ENCODE results near the gene TRIP6.
A peak's percentile ranks its signal among the peaks of the same experiment; 100 is the strongest.
"Not testable (repeated sequence)": the region's sequence is repeated elsewhere in the genome, so short reads cannot be mapped to it uniquely, and the experiment has no call there.

TRIP6 gene

DNA sequence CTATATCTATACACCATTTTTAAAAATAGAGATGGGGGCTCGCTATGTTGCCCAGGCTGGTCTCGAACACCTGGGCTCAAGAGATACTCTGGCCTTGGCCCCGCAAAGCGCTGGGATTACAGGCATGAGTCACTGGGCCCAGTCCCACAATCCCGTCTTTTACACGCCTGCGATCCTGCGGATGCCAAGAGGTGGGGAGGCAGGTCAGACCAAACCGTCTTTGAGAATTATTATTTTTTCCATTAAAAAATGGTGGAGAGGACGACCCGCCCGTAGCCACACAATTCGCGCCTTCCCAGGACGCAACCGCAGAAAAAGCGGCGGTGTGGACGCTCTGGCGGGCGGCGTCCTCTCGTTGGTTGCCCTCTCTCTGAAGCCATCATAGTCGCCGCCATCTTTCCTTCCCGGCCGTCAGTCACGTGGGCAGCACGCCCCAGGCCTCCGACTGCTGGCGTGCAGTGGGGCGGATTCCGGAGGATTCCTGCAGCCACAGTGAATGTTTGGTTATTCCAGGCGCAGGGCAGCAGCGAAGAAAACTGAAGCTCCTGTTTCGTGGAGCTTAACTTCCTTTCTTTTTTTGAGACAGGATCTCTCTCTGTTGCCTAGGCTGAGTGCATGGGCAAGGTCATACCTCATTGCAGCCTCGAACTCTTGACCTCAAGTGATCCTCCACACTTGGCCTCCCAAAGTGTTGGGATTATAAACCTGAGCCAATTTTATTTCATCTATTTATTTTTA lies 29.9 kb upstream of the TRIP6 start:
- peak; percentile 42 to 53 for DNase-seq (ENCODE audit: low read depth in 2 of 2)

DNA sequence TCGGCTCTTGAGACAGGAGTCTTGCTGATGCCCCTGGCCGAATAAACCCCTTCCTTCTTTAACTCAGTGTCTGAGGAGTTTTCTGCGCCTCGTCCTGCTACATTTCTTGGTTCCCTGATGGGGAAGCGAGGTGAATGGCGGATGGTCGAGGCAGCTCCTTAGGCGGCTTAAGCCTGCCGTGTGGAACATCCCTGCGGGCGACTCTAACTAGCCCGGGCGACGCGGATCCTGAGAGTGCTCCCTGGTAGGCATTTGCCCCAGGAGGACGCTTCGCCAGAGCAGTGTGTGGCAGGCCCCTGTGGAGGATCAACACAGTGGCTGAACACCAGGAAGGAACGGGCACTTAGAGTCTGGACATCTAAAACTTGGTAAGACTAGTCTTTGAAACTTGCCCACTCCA lies 27.8 kb upstream of the TRIP6 start:
- no peak for DNase-seq (ENCODE audit: low read depth in 2 of 2)

DNA sequence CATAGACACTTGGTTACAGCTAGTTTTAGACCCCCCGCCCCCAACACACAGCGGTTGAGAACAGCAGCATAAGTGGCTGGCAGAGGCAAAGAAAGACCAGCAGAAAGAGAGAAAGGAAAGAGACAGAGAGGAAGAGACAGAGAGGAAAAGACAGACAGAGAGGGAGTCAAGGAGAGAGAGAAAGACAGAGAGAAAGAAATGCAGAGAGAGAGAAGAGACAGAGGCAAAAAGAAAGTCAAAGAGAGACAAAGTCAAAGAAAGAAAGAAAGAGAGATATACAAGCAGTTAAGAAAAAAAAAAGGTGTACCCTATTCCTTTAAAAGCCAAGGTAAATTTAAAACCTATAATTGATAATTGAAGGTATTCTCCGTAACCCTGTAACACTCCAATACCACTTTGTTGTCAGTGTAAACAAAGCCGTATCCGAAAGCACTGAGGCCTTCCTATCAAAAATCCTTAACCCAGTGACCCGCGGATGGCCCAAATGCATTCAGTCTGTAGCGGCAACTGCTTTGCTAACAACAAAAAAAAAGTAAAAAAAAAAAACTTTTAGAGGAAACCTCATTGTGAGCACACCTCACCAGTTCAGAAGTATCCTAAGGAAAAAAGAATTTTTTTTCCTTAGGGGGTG lies 26.6 kb upstream of the TRIP6 start:
- DNase-seq (ENCODE audit: low read depth in 2 of 2), result no peak

DNA sequence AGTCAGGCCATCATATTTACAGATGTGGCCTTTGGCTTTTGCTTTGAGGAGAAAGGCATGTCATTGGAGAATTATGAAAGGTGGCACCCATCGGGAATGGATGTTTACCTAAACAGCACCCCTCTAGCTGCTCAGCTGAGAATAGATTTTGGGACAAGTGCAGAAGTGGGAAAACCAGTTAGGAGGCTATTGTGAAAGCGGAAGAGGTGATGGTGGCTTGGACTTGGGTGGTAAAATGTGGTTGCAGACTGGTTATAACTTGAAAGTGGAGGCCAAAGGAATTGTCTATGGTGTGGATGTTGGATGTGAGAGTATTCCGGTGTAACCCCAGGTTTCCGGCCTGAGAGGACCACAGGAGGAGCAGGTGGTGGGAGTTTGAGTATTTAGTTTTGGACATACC lies 19.8 kb upstream of the TRIP6 start:
- no peak for DNase-seq (ENCODE audit: low read depth in 2 of 2)

DNA sequence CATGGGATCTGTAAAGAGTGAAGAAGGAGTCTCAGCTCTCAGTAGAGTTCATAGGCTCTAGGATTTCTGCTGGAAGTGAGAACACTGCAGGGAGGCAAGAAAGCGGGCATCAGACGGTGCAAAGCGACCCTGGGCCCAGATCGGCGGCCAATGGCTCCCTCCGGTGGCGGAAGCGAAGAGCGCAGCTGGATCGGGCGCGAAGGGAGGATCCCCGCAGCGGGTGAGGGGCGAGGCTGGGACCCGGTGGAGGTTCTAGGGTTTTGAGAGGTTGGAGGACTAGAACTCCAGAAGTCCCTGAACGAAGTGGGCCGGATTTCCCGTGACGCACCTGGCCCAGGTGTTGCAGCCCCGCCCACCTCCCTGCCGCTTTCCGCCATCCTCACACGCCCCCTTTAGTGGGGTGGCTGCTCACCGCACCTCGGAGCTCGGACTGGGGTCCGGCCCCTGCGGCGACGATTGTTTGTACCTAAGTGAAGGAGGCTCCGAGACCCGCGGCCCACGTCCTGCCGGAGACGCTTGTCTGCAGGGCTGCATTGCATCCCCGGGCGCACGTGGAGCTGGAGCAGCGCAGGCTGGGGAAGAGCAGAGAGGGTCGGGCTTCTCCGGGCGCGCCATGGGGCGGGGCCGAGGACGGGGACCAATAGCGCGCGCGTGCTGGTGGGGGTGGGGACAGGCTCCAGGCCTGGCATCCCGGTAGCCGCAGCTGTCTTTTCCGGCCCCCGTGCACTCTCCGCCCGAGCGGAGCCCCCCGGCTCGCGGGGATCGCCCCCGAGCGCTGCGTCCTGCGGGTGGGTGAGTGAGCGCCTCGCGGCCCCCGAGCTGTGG lies 14.9 kb upstream of the TRIP6 start, which contains the start of gene SLC12A9:
TSS of gene SLC12A9 (plus strand) at position 666 of the 825 bp plus-strand sequence. CDS start 1,485 bp downstream, outside the sequence.
- peak; percentile 49 to 71 for DNase-seq (ENCODE audit: low read depth in 2 of 2)

DNA sequence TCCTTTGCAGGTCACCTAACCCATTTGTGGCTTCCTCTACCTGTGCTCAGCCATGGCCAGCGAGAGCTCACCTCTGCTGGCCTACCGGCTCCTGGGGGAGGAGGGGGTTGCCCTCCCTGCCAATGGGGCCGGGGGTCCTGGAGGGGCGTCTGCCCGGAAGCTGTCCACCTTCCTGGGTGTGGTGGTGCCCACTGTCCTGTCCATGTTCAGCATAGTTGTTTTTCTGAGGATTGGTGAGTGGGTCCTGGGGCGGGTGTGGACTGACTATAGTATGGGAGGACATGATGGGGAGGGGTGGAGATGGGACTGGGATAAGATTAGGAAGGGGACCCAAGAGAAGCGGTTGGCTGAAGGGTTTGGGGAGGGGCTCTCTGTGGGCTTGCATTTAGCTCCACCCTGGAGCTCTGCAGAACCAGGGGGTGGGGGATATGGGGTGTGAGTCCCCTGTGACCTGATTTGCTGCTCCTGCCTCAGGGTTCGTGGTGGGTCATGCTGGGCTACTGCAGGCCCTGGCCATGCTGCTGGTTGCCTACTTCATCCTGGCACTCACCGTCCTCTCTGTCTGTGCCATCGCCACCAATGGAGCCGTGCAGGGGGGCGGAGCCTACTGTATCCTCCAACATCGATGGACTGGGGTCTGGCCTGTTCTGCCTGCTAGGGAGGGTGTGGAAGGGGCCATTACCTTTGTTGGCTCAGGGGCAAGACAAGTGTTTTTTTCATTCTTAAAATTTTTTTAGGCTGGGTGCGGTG lies 12.9 kb upstream of the TRIP6 start:
- no peak for DNase-seq (ENCODE audit: low read depth in 2 of 2)

DNA sequence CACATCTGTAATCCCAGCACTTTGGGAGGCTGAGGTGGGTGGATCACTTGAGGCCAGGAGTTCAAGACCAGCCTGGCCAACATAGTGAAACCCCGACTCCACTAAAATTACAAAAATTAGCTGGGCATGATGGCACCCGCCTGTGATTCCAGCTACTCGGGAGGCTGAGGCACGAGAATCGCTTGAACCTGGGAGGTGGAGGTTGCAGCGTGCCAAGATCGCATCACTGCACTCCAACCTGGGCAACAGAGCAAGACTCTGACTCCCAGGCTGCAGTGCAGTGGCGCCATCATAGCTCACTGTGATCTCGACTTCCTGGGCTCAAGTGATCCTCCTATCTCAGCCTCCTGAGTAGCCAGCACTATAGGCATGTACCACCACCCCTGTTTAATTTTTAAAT lies 12.3 kb upstream of the TRIP6 start:
- not testable (repeated sequence) for DNase-seq (ENCODE audit: low read depth in 2 of 2)

DNA sequence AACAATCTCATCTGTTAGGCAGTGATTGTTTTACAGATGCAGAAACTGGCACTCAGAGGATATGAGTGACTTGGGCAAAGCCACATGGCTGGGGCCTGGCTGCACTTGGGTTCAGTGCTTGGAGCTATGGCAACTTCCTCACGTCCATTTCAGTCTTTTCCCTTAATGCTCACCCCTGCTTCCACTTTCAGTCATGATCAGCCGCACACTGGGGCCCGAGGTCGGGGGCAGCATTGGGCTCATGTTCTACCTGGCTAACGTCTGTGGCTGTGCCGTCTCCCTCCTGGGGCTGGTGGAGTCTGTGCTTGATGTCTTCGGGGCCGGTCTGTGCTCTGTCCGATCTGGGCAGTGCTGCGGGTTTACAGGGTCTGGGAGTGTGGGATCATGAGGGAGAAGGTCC lies 11.7 kb upstream of the TRIP6 start:
- DNase-seq (ENCODE audit: low read depth in 2 of 2), result no peak

DNA sequence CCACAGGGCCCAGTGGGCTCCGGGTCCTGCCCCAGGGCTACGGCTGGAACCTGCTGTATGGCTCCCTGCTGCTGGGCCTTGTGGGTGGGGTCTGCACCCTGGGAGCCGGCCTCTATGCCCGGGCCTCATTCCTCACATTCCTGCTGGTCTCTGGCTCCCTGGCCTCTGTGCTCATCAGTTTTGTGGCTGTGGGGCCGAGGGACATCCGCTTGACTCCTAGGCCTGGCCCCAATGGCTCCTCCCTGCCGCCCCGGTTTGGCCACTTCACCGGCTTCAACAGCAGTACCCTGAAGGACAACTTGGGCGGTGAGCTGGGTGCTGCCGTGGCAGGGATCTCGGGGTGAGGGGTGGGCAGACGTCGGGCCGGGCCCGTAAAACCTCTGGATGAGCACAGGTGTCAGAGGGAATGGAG lies 10.3 kb upstream of the TRIP6 start:
- DNase-seq (ENCODE audit: low read depth in 2 of 2), result no peak

DNA sequence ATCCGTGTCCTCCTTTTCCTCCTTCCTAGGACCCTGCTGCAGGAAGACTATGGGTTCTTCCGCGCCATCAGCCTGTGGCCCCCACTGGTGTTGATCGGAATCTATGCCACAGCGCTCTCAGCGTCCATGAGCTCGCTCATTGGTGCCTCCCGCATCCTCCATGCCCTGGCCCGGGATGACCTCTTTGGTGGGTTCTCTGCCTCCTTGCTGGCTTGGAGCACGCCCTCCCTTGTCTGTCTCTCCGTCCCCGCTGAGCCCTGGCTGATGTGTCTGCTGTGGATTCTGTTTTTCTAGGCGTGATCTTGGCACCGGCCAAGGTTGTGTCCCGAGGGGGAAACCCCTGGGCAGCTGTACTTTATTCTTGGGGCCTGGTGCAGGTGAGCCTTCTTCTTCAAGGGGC lies 7.3 kb upstream of the TRIP6 start:
- DNase-seq (ENCODE audit: low read depth in 2 of 2), result no peak

DNA sequence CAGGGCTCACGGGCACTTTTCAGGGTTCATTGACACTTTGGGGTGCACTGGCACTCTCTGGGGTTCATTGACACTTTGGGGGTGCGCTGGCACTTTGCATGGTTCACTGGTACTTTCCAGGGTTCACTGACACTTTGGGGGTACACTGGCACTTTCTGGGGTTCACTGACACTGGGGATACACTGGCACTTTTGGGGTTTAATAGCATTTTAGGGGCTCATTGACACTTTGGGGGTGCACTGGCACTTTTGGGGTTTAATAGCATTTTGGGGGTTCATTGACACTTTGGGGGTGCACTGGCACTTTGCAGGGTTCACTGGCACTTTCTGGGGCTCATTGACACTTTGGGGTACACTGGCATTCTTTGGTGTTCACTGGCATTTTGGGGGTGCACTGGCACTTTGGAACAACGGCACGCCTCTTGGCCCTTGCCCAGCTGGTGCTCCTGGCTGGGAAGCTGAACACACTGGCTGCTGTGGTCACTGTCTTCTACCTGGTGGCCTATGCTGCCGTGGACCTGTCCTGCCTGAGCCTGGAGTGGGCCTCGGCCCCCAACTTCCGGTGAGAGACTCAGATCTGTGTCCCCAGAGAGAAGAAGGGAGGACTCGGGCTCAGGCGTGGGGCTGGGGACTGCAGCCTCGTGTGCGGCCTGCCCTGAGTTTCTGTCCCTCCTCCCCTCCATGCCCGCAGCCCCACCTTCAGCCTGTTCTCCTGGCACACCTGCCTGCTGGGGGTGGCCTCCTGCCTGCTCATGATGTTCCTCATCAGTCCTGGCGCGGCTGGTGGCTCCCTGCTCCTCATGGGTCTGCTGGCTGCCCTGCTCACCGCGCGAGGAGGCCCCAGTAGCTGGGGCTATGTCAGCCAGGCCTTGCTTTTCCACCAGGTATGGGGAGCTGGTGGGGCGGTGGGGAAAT lies 6.2 kb upstream of the TRIP6 start:
- no peak for DNase-seq (ENCODE audit: low read depth in 2 of 2)

DNA sequence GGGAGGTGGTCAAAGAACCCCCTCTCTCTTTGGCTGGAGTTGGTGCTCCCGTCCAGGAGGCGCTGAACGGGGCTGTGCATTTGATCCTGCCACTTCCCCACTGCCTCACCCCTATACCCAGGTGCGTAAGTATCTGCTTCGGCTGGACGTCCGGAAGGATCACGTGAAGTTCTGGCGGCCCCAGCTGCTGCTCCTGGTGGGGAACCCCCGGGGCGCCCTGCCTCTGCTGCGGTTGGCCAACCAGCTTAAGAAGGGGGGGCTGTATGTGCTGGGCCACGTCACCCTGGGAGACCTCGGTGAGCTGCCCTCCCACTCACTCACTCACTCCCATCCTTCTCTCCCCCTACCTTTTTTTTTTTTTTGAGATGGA lies 5.6 kb upstream of the TRIP6 start:
- no peak for DNase-seq (ENCODE audit: low read depth in 2 of 2)

DNA sequence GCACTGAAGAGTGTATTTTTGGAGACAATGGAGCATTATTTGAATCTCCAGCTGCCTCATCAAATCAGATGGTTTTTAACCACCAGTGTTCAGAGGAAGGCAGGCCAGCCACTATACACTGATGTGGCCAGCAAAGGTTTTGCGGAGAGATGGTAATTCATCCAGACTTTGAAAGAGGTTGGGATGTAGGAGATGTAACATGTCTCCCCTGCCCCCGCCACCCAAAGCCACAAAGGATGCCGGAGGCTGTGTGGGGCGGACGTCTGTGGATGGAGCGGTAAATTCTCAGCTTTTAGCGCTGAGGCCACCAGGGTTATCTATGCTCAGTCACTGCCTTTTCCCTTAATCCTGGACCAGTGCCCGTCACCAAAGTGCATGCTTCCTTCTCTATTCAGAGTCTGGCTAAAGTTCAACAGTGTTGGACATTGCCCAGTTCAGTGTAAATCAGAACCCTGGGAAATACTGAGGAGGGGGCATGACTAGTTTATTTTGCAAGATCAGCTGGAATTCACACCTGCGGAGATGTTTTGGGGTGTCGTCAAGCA lies 3.7 kb upstream of the TRIP6 start:
- DNase-seq (ENCODE audit: low read depth in 2 of 2), result no peak

DNA sequence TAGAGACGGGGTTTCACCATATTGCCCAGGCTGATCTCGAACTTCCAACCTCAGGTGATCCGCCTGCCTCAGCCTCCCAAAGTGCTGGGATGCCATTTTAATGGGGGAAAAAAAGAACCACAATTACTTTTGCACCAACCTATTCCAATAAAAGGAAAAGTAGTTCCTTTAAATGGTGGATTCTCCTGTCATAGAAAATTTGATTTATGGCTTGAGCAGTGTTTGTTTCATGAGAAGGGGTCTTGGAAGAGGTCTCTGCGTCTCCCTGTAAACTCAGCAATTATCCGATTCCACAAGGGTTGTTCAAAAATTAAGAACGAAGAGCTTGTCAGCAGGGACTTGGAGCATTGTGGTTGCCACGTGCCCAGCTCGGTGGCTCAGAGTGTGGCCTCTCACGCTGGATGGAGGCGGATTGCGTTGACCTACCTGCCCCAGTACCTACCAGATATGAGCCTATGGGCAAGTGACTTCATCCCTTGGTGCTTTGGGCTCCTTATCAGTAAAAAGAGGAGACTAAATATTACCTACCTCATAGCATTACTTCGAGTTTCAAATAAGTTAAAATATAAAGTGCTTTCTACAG lies 2.8 kb upstream of the TRIP6 start:
- no peak for DNase-seq (ENCODE audit: low read depth in 2 of 2)

DNA sequence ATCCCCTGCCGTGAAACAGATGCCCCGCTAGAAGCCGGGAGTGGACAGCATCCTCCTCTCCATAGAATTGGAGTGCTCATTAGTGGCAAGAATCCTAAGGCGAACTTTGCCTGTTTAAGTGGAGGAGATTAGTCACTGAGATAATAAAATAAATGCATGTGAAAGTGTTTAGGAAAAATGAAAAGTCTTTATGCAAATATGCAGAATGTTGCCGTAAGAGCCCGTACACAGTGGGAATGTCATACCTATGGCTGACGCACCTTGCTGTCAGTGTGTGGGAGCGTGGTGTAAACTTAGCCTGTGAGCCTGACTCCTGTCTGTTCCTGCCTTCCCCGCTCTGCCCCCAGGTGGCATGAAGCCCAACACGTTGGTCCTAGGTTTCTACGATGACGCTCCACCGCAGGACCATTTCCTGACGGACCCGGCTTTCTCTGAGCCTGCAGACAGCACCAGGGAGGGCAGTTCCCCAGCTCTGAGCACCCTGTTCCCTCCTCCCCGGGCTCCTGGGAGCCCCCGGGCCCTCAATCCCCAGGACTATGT lies 1.7 kb upstream of the TRIP6 start:
- DNase-seq (ENCODE audit: low read depth in 2 of 2), result no peak

DNA sequence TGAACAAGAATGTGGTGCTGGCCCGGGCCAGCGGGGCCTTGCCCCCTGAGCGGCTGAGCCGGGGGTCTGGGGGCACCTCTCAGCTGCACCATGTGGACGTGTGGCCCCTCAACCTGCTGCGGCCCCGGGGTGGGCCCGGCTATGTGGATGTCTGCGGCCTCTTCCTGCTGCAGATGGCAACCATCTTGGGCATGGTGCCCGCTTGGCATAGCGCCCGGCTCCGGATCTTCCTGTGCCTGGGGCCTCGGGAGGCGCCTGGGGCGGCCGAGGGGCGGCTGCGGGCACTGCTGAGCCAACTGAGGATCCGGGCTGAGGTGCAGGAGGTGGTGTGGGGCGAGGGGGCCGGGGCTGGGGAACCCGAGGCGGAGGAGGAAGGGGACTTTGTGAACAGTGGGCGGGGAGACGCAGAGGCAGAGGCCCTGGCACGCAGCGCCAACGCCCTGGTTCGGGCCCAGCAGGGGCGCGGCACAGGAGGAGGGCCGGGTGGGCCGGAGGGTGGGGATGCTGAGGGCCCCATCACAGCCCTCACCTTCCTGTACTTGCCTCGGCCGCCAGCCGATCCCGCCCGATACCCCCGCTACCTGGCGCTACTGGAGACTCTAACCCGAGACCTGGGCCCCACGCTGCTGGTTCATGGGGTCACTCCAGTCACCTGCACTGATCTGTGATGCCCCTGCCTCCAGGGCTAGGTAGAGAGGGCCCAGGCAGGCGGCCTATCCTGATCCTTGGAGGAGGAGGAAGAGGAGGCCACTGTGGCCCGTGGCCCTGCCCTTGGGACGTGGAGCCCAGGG lies 1.1 kb upstream of the TRIP6 start:
- DNase-seq (ENCODE audit: low read depth in 2 of 2), result no peak

DNA sequence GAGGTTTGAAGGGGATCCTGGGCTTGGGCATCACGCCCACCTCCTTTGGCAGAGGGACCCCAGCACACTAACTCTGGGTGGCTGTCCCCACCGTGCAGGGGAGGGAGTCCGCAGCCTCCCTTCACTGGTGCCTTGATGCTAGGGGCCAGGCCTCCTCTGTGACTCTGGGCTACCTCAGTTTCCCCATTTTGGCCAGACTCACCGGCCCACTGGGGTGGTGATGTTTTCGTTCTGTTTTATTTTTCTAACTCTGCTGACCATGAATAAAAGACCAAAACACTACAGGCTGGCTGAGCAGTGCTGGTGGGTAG lies 503 bp upstream of the TRIP6 start:
- DNase-seq (ENCODE audit: low read depth in 2 of 2), result no peak

DNA sequence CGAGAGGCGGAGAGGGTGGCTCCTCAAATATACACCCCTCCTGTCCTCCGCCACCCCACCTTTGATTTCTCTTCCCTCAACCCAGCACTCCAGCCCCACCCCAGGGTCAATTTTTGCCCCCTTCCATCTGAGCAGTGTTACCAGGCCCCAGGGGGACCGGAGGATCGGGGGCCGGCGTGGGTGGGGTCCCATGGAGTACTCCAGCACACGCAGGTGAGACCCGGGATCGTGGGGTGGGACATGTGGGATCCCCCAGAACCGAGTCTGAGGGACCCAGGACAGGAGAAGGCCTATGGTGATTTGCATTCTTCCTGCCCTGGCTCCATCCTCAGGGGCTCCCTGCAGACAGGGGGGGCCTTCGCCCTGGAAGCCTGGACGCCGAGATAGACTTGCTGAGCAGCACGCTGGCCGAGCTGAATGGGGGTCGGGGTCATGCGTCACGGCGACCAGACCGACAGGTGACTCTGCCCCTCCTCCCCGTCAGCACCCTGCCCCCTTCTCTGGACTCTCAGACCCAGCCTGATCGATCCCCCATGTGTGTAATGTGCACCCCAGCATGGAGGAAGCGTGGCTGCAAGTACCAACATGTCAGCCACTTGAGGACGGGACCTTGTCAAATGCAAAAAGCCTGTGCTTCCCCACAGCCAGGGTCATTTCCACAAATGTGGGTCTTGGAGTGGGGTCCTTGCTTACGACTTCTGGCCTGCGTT lies 744 bp downstream of the TRIP6 start:
- DNase-seq (ENCODE audit: low read depth in 2 of 2), result no peak

All from stimulated activated CD4-positive, alpha-beta T cell treated with anti-CD3 and anti-CD28 coated beads, Interleukin-1b, Interleukin-23, amount 100 ng/mL, for 1 hour (primary cell).